A673 (cell line): Measurements from ENCODE around the gene FRMD4B. TPM values are rescaled to one million over a fixed set of nuclear protein-coding genes. Genes with fewer than 3 reads are reported as not detected.

ENCODE experiments used
- BruUV-seq: library from RNA; stranded (reverse); fragments of 400-500 nt; replicated peaks from 2 replicates; lab custom pipeline; 2021; lab: Mats Ljungman, UMichigan
- CTCF ChIA-PET: fragments of 300-600 bp; sonication (Branson Sonifier 250); formaldehyde crosslinking; loops from one replicate; lab custom pipeline; 2022; ENCODE audit warnings: antibody characterized with exemption; lab: Charles Lee
- POLR2A ChIA-PET: fragments of 300-600 bp; sonication (Branson Sonifier 250); formaldehyde crosslinking; loops from one replicate; lab custom pipeline; 2022; ENCODE audit warnings: antibody characterized with exemption; ENCODE audit not compliant: low non-redundant PET; lab: Charles Lee
- DNase-seq: peaks from one replicate; pipeline ENCODE4 v3.0.0-alpha.2; 2015; ENCODE audit warnings: low spot score
- H3K27ac ChIP-seq: fragments of 200-600 bp; sonication (generic); 2 replicates; pipeline ENCODE4 v1.5.1; 2016; ENCODE audit warnings: mixed run types, low read depth, mild to moderate bottlenecking, mixed read lengths, antibody characterized with exemption, low read length; ENCODE audit not compliant: poor library complexity, severe bottlenecking
- H3K27me3 ChIP-seq: fragments of 200-600 bp; sonication (generic); replicated peaks from 2 replicates; pipeline ENCODE4 v1.6.1; 2017; ENCODE audit warnings: mixed run types, low read depth, mild to moderate bottlenecking, mixed read lengths, antibody characterized with exemption, low read length; ENCODE audit not compliant: insufficient read depth, poor library complexity
- H3K36me3 ChIP-seq: fragments of 200-600 bp; sonication (generic); 2 replicates; pipeline ENCODE4 v1.6.1; 2016; ENCODE audit warnings: mixed run types, mild to moderate bottlenecking, mixed read lengths, antibody characterized with exemption, low read length; ENCODE audit not compliant: insufficient read depth, poor library complexity, severe bottlenecking
- H3K4me1 ChIP-seq: fragments of 200-600 bp; sonication (generic); 2 replicates; pipeline ENCODE4 v1.6.1; 2017; ENCODE audit warnings: mixed run types, mild to moderate bottlenecking, mixed read lengths, antibody characterized with exemption, low read length; ENCODE audit not compliant: insufficient read depth, poor library complexity, severe bottlenecking
- H3K4me3 ChIP-seq: fragments of 200-600 bp; sonication (generic); 2 replicates; pipeline ENCODE4 v1.5.1; 2016; ENCODE audit warnings: low read depth, mixed run types, mild to moderate bottlenecking, mixed read lengths, low read length; ENCODE audit not compliant: poor library complexity, severe bottlenecking
- H3K9me3 ChIP-seq: fragments of 200-600 bp; sonication (generic); 2 replicates; pipeline ENCODE4 v1.6.1; 2016; ENCODE audit warnings: mixed run types, low read depth, mild to moderate bottlenecking, mixed read lengths, antibody characterized with exemption, low read length; ENCODE audit not compliant: poor library complexity, severe bottlenecking
- CTCF ChIP-seq: fragments of 300-800, 200-600 bp; sonication (generic); conservative IDR thresholded peaks from 2 replicates; pipeline ENCODE4 v1.5.1; 2017; ENCODE audit warnings: low read depth, mild to moderate bottlenecking, antibody characterized with exemption, low read length, moderate library complexity, mixed read lengths
- EZH2 ChIP-seq: fragments of 200-600 bp; sonication (generic); IDR thresholded peaks from 2 replicates; pipeline ENCODE4 v1.6.1; 2017; ENCODE audit warnings: borderline replicate concordance, low read depth, mild to moderate bottlenecking, mixed read lengths, antibody characterized with exemption, low read length; ENCODE audit not compliant: poor library complexity, severe bottlenecking
- intact Hi-C: fragments of 100-400 bp; cut with micrococcal nuclease; formaldehyde crosslinking; loops from one replicate; pipeline ENCODE4 v1.10.0; 2022; ENCODE audit not compliant: unreplicated experiment
- total RNA-seq: library from RNA; stranded (reverse); gene quantifications from 2 replicates; pipeline ENCODE4 v1.2.3, GENCODE V29; 2021

FRMD4B gene
- total RNA-seq, 1 experiment from 2014 or later = 0.21 TPM

GRCh38 chr3:69330891-69331400 lies 54.9 kb downstream of the FRMD4B start:
- no peak for DNase-seq
- intact Hi-C loops = no loop called here
- no TSS peak for BruUV-seq
- no peaks in the 10 kb centered on the region for H3K4me1 ChIP-seq
- H3K27ac ChIP-seq = no peak overlapping the region
- CTCF ChIA-PET = no interaction called here
- no peaks in the 10 kb centered on the region for H3K36me3 ChIP-seq
- H3K27me3 ChIP-seq = no peaks in the 10 kb centered on the region
- TF ChIP-seq EZH2 = no peak
- TF ChIP-seq CTCF = no peak
- POLR2A ChIA-PET = no interaction called here
- H3K9me3 ChIP-seq = no peaks in the 10 kb centered on the region
- H3K4me3 ChIP-seq = no peak overlapping the region

GRCh38 chr3:69329892-69330291 lies 56.0 kb downstream of the FRMD4B start:
- no peaks in the 10 kb centered on the region for H3K4me1 ChIP-seq
- no peaks in the 10 kb centered on the region for H3K27me3 ChIP-seq
- no peaks in the 10 kb centered on the region for H3K9me3 ChIP-seq
- CTCF ChIA-PET = no interaction called here
- H3K36me3 ChIP-seq = no peaks in the 10 kb centered on the region
- no peak overlapping the region for H3K4me3 ChIP-seq
- H3K27ac ChIP-seq = no peak overlapping the region
- POLR2A ChIA-PET = no interaction called here
- TF ChIP-seq EZH2 = no peak
- TF ChIP-seq CTCF = no peak
- DNase-seq = no peak
- BruUV-seq = no TSS peak
- intact Hi-C loops = no loop called here

GRCh38 chr3:69328963-69329302 lies 57.0 kb downstream of the FRMD4B start:
- no peaks in the 10 kb centered on the region for H3K27me3 ChIP-seq
- CTCF ChIA-PET = no interaction called here
- no peak for DNase-seq
- no peaks in the 10 kb centered on the region for H3K4me1 ChIP-seq
- H3K9me3 ChIP-seq = no peaks in the 10 kb centered on the region
- POLR2A ChIA-PET = no interaction called here
- BruUV-seq = no TSS peak
- no peaks in the 10 kb centered on the region for H3K36me3 ChIP-seq
- H3K4me3 ChIP-seq = no peak overlapping the region
- TF ChIP-seq CTCF (no peak), EZH2 (no peak)
- intact Hi-C loops = no loop called here
- H3K27ac ChIP-seq = no peak overlapping the region
